Activated CD4-positive, alpha-beta T cell treated with anti-CD3 and anti-CD28 coated beads, Interleukin-2, amount 10 ng/mL, durations not matched to agents 24 days and 14 days (primary cell): ENCODE results near the gene CELF2. TPM values are rescaled to one million over a fixed set of nuclear protein-coding genes. Genes with fewer than 3 reads are reported as not detected.

ENCODE experiments used
- DNase-seq: peaks from one replicate; pipeline ENCODE4 v3.0.0; 2022
- H3K27ac Mint-ChIP-seq: one replicate; pipeline ENCODE4 v1.8.0; 2022; ENCODE audit warnings: mild to moderate bottlenecking, mixed read lengths
- H3K27me3 Mint-ChIP-seq: one replicate; pipeline ENCODE4 v1.8.0; 2022; ENCODE audit warnings: mixed read lengths
- H3K36me3 Mint-ChIP-seq: one replicate; pipeline ENCODE4 v1.8.0; 2022; ENCODE audit warnings: low read depth, mild to moderate bottlenecking, mixed read lengths
- H3K4me1 Mint-ChIP-seq: one replicate; pipeline ENCODE4 v1.8.0; 2021; ENCODE audit warnings: mixed read lengths
- H3K4me3 Mint-ChIP-seq: one replicate; pipeline ENCODE4 v1.8.0; 2022; ENCODE audit warnings: mild to moderate bottlenecking, moderate library complexity, mixed read lengths
- H3K9me3 Mint-ChIP-seq: one replicate; pipeline ENCODE4 v1.8.0; 2021; ENCODE audit warnings: mixed read lengths
- intact Hi-C: fragments of 100-400 bp; cut with micrococcal nuclease; formaldehyde crosslinking; loops from one replicate; pipeline ENCODE4 v1.15.1; 2023
- total RNA-seq: library from RNA; stranded (reverse); gene quantifications from 2 replicates; pipeline ENCODE4 v1.2.3, GENCODE V29; 2022

CELF2 gene
- total RNA-seq, 1 donor from 2014 or later: 95.5 TPM

GRCh38 chr10:11022213-11022612 is 4.5 kb downstream of the CELF2 start:
- Mint-ChIP-seq H3K4me1 (peaks cover 8% of the 10 kb centered on the region), H3K9me3 (no peaks in the 10 kb centered on the region), H3K27ac (no peak overlapping the region), H3K27me3 (peaks cover 64% of the 10 kb centered on the region), H3K36me3 (no peaks in the 10 kb centered on the region), H3K4me3 (no peak overlapping the region)
- intact Hi-C loops: no loop called here
- DNase-seq: no peak

GRCh38 chr10:11023009-11023953 is 5.6 kb downstream of the CELF2 start:
- Mint-ChIP-seq H3K27me3 (peaks cover 64% of the 10 kb centered on the region), H3K27ac (no peak overlapping the region), H3K9me3 (no peaks in the 10 kb centered on the region), H3K4me3 (no peak overlapping the region), H3K36me3 (no peaks in the 10 kb centered on the region), H3K4me1 (peaks cover 6% of the 10 kb centered on the region)
- no peak for DNase-seq
- intact Hi-C loops: no loop called here

- Mint-ChIP-seq H3K4me1 (no peaks in the 10 kb centered on the region), H3K27ac (no peak overlapping the region), H3K9me3 (no peaks in the 10 kb centered on the region), H3K4me3 (no peak overlapping the region), H3K27me3 (peaks cover 58% of the 10 kb centered on the region), H3K36me3 (no peaks in the 10 kb centered on the region)
- intact Hi-C loops: no loop called here
- DNase-seq: no peak
Measured at GRCh38 chr10:11024596-11024995, 6.9 kb downstream of the CELF2 start.

GRCh38 chr10:11025978-11026377 is 8.3 kb downstream of the CELF2 start:
- no peaks in the 10 kb centered on the region for H3K36me3 Mint-ChIP-seq
- peaks cover 48% of the 10 kb centered on the region for H3K27me3 Mint-ChIP-seq
- no peak overlapping the region for H3K4me3 Mint-ChIP-seq

GRCh38 chr10:11026773-11027172 is 9.1 kb downstream of the CELF2 start:
- Mint-ChIP-seq H3K36me3 (no peaks in the 10 kb centered on the region), H3K9me3 (no peaks in the 10 kb centered on the region), H3K4me1 (no peaks in the 10 kb centered on the region), H3K27ac (no peak overlapping the region), H3K4me3 (no peak overlapping the region), H3K27me3 (peaks cover 45% of the 10 kb centered on the region)
- no peak for DNase-seq
- intact Hi-C loops: no loop called here

More at GRCh38 chr10:11025978-11026377, 8.3 kb downstream of the CELF2 start:
- no peak overlapping the region for H3K27ac Mint-ChIP-seq
- intact Hi-C loops: no loop called here
- no peaks in the 10 kb centered on the region for H3K9me3 Mint-ChIP-seq
- no peaks in the 10 kb centered on the region for H3K4me1 Mint-ChIP-seq
- no peak for DNase-seq

- no peak overlapping the region for H3K4me3 Mint-ChIP-seq
- intact Hi-C loops: no loop called here
- H3K27me3 Mint-ChIP-seq: peaks cover 37% of the 10 kb centered on the region
- no peak overlapping the region for H3K27ac Mint-ChIP-seq
- DNase-seq: no peak
- H3K9me3 Mint-ChIP-seq: no peaks in the 10 kb centered on the region
- H3K4me1 Mint-ChIP-seq: peaks cover 2% of the 10 kb centered on the region
- H3K36me3 Mint-ChIP-seq: no peaks in the 10 kb centered on the region
Measured at GRCh38 chr10:11034762-11035161, 17.1 kb downstream of the CELF2 start.

GRCh38 chr10:11035301-11035991 is 17.8 kb downstream of the CELF2 start:
- no peaks in the 10 kb centered on the region for H3K9me3 Mint-ChIP-seq
- intact Hi-C loops: no loop called here
- no peaks in the 10 kb centered on the region for H3K36me3 Mint-ChIP-seq
- H3K27me3 Mint-ChIP-seq: peaks cover 36% of the 10 kb centered on the region
- H3K27ac Mint-ChIP-seq: no peak overlapping the region
- DNase-seq: no peak
- peaks cover 2% of the 10 kb centered on the region for H3K4me1 Mint-ChIP-seq
- H3K4me3 Mint-ChIP-seq: no peak overlapping the region

GRCh38 chr10:11036424-11037011 is 18.8 kb downstream of the CELF2 start:
- H3K9me3 Mint-ChIP-seq: no peaks in the 10 kb centered on the region
- intact Hi-C loops: no loop called here
- peaks cover 37% of the 10 kb centered on the region for H3K27me3 Mint-ChIP-seq
- H3K4me3 Mint-ChIP-seq: no peak overlapping the region
- DNase-seq: no peak
- H3K4me1 Mint-ChIP-seq: peaks cover 2% of the 10 kb centered on the region
- H3K27ac Mint-ChIP-seq: no peak overlapping the region
- H3K36me3 Mint-ChIP-seq: no peaks in the 10 kb centered on the region

GRCh38 chr10:11037991-11038390 is 20.3 kb downstream of the CELF2 start:
- no peak overlapping the region for H3K4me3 Mint-ChIP-seq
- no peak for DNase-seq
- intact Hi-C loops: no loop called here
- H3K9me3 Mint-ChIP-seq: no peaks in the 10 kb centered on the region
- peaks cover 2% of the 10 kb centered on the region for H3K4me1 Mint-ChIP-seq
- no peak overlapping the region for H3K27ac Mint-ChIP-seq
- no peaks in the 10 kb centered on the region for H3K36me3 Mint-ChIP-seq
- peaks cover 39% of the 10 kb centered on the region for H3K27me3 Mint-ChIP-seq

GRCh38 chr10:11042357-11042756 is 24.7 kb downstream of the CELF2 start:
- Mint-ChIP-seq H3K27ac (no peak overlapping the region), H3K4me1 (no peaks in the 10 kb centered on the region), H3K36me3 (no peaks in the 10 kb centered on the region), H3K9me3 (no peaks in the 10 kb centered on the region), H3K27me3 (peaks cover 36% of the 10 kb centered on the region), H3K4me3 (no peak overlapping the region)
- DNase-seq: no peak
- intact Hi-C loops: no loop called here

GRCh38 chr10:11043039-11043438 is 25.4 kb downstream of the CELF2 start:
- no peak for DNase-seq
- Mint-ChIP-seq H3K4me1 (no peaks in the 10 kb centered on the region), H3K27me3 (peaks cover 37% of the 10 kb centered on the region), H3K27ac (no peak overlapping the region), H3K9me3 (no peaks in the 10 kb centered on the region), H3K36me3 (no peaks in the 10 kb centered on the region), H3K4me3 (no peak overlapping the region)
- intact Hi-C loops: no loop called here

- no peak for DNase-seq
- Mint-ChIP-seq H3K27ac (no peak overlapping the region), H3K9me3 (no peaks in the 10 kb centered on the region), H3K4me3 (no peak overlapping the region), H3K36me3 (no peaks in the 10 kb centered on the region), H3K27me3 (peaks cover 40% of the 10 kb centered on the region), H3K4me1 (no peaks in the 10 kb centered on the region)
- intact Hi-C loops: no loop called here
Measured at GRCh38 chr10:11043446-11044127, 25.9 kb downstream of the CELF2 start.

- H3K27me3 Mint-ChIP-seq: peaks cover 52% of the 10 kb centered on the region
- no peak for DNase-seq
- no peaks in the 10 kb centered on the region for H3K4me1 Mint-ChIP-seq
- H3K36me3 Mint-ChIP-seq: no peaks in the 10 kb centered on the region
- H3K27ac Mint-ChIP-seq: no peak overlapping the region
- H3K4me3 Mint-ChIP-seq: no peak overlapping the region
- intact Hi-C loops: no loop called here
- H3K9me3 Mint-ChIP-seq: no peaks in the 10 kb centered on the region
Measured at GRCh38 chr10:11045487-11045886, 27.8 kb downstream of the CELF2 start.
